ENCODE measurements around the gene NFS1. TPM values are rescaled to one million over a fixed set of nuclear protein-coding genes. Genes with fewer than 3 reads are reported as not detected.

NFS1 gene
- total RNA-seq, 1 donor from 2014 or later, result 13.9 TPM

- DNase-seq, result no peak
- Mint-ChIP-seq H3K4me1 (ENCODE audit: low read depth, unreplicated experiment) (peaks cover 17% of the 10 kb centered on the region), H3K27ac (ENCODE audit: unreplicated experiment) (peak overlapping the region; percentile 65), H3K36me3 (ENCODE audit: unreplicated experiment) (no peaks in the 10 kb centered on the region), H3K27me3 (ENCODE audit: unreplicated experiment) (peaks cover 11% of the 10 kb centered on the region), H3K4me3 (ENCODE audit: unreplicated experiment) (peak overlapping the region; percentile 97), H3K9me3 (ENCODE audit: unreplicated experiment) (peaks cover 5% of the 10 kb centered on the region)
- no peak for TF ChIP-seq CTCF (IDR thresholded peaks at IDR 0.05; ENCODE audit: partially characterized antibody, unreplicated experiment)
Measured at GRCh38 chr20:35699957-35700624, 939 bp upstream of the NFS1 start.

- DNase-seq, result peak; percentile 55
- Mint-ChIP-seq H3K9me3 (ENCODE audit: unreplicated experiment) (peaks cover 5% of the 10 kb centered on the region), H3K4me1 (ENCODE audit: low read depth, unreplicated experiment) (peaks cover 17% of the 10 kb centered on the region), H3K36me3 (ENCODE audit: unreplicated experiment) (no peaks in the 10 kb centered on the region), H3K27ac (ENCODE audit: unreplicated experiment) (peak overlapping the region; percentile 56), H3K4me3 (ENCODE audit: unreplicated experiment) (peak overlapping the region; percentile 97), H3K27me3 (ENCODE audit: unreplicated experiment) (peaks cover 11% of the 10 kb centered on the region)
- TF ChIP-seq CTCF (IDR thresholded peaks at IDR 0.05; ENCODE audit: partially characterized antibody, unreplicated experiment), result no peak
Measured at GRCh38 chr20:35698298-35699126, 640 bp downstream of the NFS1 start.

- peaks cover 11% of the 10 kb centered on the region for H3K27me3 Mint-ChIP-seq (ENCODE audit: unreplicated experiment)
- no peak for DNase-seq
- H3K4me1 Mint-ChIP-seq (ENCODE audit: low read depth, unreplicated experiment), result peaks cover 17% of the 10 kb centered on the region
- H3K36me3 Mint-ChIP-seq (ENCODE audit: unreplicated experiment), result no peaks in the 10 kb centered on the region
- TF ChIP-seq CTCF (IDR thresholded peaks at IDR 0.05; ENCODE audit: partially characterized antibody, unreplicated experiment), result no peak
- peak overlapping the region; percentile 97 for H3K4me3 Mint-ChIP-seq (ENCODE audit: unreplicated experiment)
- peaks cover 5% of the 10 kb centered on the region for H3K9me3 Mint-ChIP-seq (ENCODE audit: unreplicated experiment)
- H3K27ac Mint-ChIP-seq (ENCODE audit: unreplicated experiment), result no peak overlapping the region
Measured at GRCh38 chr20:35697696-35698297, 1.4 kb downstream of the NFS1 start.

GRCh38 chr20:35695978-35696377, 3.2 kb downstream of the NFS1 start:
- no peak for TF ChIP-seq CTCF (IDR thresholded peaks at IDR 0.05; ENCODE audit: partially characterized antibody, unreplicated experiment)
- no peak overlapping the region for H3K4me3 Mint-ChIP-seq (ENCODE audit: unreplicated experiment)
- peaks cover 11% of the 10 kb centered on the region for H3K27me3 Mint-ChIP-seq (ENCODE audit: unreplicated experiment)
- H3K36me3 Mint-ChIP-seq (ENCODE audit: unreplicated experiment), result no peaks in the 10 kb centered on the region
- H3K4me1 Mint-ChIP-seq (ENCODE audit: low read depth, unreplicated experiment), result peaks cover 17% of the 10 kb centered on the region
- peaks cover 5% of the 10 kb centered on the region for H3K9me3 Mint-ChIP-seq (ENCODE audit: unreplicated experiment)
- DNase-seq, result no peak
- H3K27ac Mint-ChIP-seq (ENCODE audit: unreplicated experiment), result no peak overlapping the region
